Neural crest cell (in vitro differentiated cells): ENCODE results near the gene EMC8. TPM values are rescaled to one million over a fixed set of nuclear protein-coding genes. Genes with fewer than 3 reads are reported as not detected.

Source experiments
- DNase-seq: peaks from one replicate; pipeline ENCODE4 v3.0.0; 2021; ENCODE audit warnings: low read depth, mixed read lengths, low spot score
- H3K27ac Mint-ChIP-seq: one replicate; pipeline ENCODE4 v1.8.0; 2021; ENCODE audit warnings: mild to moderate bottlenecking, mixed read lengths; ENCODE audit not compliant: unreplicated experiment
- H3K27me3 Mint-ChIP-seq: 2 replicates; pipeline ENCODE4 v1.8.0; 2021; ENCODE audit warnings: low read depth, mild to moderate bottlenecking, mixed read lengths
- H3K36me3 Mint-ChIP-seq: 2 replicates; pipeline ENCODE4 v1.8.0; 2021; ENCODE audit warnings: low read depth, mild to moderate bottlenecking, mixed read lengths
- H3K4me1 Mint-ChIP-seq: 2 replicates; pipeline ENCODE4 v1.8.0; 2021; ENCODE audit warnings: mixed read lengths
- H3K4me3 Mint-ChIP-seq: one replicate; pipeline ENCODE4 v1.8.0; 2021; ENCODE audit warnings: mild to moderate bottlenecking, mixed read lengths
- H3K9me3 Mint-ChIP-seq: 2 replicates; pipeline ENCODE4 v1.8.0; 2021; ENCODE audit warnings: mixed read lengths
- total RNA-seq: library from RNA; stranded (reverse); gene quantifications from 2 replicates; pipeline ENCODE4 v1.2.1, GENCODE V29; 2021
- TF ChIP-seq, protein P1 (sequence below): fragments of 200-600 bp; sonication (generic); conservative IDR thresholded peaks from 2 replicates; pipeline ENCODE4 v1.5.0; 2021; ENCODE audit warnings: antibody characterized with exemption, mild to moderate bottlenecking

Gene EMC8
- total RNA-seq, 1 donor from 2014 or later, result 44.1 TPM

DNA sequence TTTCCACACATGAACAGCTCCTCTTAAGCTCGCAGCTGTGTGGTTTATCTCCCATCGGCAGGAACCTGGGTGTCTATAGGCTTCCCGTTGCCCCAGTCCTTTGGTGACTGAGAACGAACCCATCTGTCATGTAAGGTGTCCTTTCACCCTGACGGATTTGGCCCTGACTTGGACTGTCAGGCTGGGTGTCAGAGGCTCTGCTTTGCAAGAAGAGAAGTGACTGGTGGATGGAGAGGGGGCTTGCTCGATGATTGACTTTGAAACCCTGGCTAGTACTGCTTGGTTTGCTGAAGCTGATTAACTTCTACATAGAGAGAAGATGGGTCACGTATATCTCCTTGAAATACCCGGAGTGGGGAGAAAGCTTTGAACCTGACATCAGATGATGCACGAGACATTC is 43.1 kb upstream of the EMC8 start:
- no peak overlapping the region for H3K4me3 Mint-ChIP-seq
- no peaks in the 10 kb centered on the region for H3K36me3 Mint-ChIP-seq
- TF ChIP-seq, protein P1, sequence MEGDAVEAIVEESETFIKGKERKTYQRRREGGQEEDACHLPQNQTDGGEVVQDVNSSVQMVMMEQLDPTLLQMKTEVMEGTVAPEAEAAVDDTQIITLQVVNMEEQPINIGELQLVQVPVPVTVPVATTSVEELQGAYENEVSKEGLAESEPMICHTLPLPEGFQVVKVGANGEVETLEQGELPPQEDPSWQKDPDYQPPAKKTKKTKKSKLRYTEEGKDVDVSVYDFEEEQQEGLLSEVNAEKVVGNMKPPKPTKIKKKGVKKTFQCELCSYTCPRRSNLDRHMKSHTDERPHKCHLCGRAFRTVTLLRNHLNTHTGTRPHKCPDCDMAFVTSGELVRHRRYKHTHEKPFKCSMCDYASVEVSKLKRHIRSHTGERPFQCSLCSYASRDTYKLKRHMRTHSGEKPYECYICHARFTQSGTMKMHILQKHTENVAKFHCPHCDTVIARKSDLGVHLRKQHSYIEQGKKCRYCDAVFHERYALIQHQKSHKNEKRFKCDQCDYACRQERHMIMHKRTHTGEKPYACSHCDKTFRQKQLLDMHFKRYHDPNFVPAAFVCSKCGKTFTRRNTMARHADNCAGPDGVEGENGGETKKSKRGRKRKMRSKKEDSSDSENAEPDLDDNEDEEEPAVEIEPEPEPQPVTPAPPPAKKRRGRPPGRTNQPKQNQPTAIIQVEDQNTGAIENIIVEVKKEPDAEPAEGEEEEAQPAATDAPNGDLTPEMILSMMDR, result no peak
- no peaks in the 10 kb centered on the region for H3K4me1 Mint-ChIP-seq
- H3K27ac Mint-ChIP-seq, result no peak overlapping the region
- no peaks in the 10 kb centered on the region for H3K9me3 Mint-ChIP-seq
- DNase-seq, result no peak
- H3K27me3 Mint-ChIP-seq, result peaks cover 21% of the 10 kb centered on the region

DNA sequence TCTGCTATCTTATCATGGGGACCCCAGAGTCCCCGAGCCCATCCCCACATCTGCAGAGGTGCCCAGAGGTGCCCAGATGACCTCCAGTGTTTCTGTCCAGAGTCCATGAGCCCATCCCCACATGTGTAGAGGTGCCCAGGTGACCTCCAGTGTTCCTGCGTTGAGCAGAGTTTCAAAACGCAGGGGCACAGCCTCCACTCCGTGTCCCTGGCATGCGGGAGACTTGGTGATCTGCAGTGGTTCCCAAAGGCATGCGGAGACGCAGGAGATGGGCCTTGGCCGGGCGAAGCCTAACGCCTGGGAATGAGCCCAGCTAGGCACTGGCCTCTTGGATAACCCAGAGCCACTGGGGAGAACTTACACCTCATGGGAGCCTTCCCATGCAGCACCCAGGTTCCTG is 41.5 kb upstream of the EMC8 start:
- H3K36me3 Mint-ChIP-seq, result no peaks in the 10 kb centered on the region
- peaks cover 22% of the 10 kb centered on the region for H3K27me3 Mint-ChIP-seq
- H3K4me1 Mint-ChIP-seq, result no peaks in the 10 kb centered on the region
- DNase-seq, result no peak
- H3K4me3 Mint-ChIP-seq, result no peak overlapping the region
- H3K27ac Mint-ChIP-seq, result no peak overlapping the region
- H3K9me3 Mint-ChIP-seq, result no peaks in the 10 kb centered on the region
- TF ChIP-seq, protein P1, result no peak

DNA sequence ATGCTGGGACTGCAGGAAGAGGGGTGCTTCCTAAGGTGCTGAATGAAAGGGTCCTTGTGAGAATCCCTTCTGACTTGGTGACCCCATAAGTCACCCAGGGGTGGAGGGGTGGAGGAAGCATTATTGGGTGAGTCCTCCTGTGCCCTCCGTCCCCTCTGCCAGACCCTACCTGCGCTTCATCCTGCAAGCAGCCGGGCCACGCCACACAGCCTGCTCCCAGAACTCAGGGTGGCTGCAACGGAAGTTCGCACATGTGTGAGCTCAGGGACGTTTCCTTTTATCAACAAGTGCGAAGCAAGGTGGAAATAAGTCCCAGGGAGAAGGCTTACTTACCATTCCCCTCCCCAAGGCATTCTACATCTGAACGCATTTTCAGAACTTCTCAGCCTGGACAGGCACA is 41.1 kb upstream of the EMC8 start:
- Mint-ChIP-seq H3K9me3 (no peaks in the 10 kb centered on the region), H3K27me3 (peaks cover 22% of the 10 kb centered on the region), H3K27ac (no peak overlapping the region), H3K4me1 (no peaks in the 10 kb centered on the region), H3K4me3 (no peak overlapping the region), H3K36me3 (no peaks in the 10 kb centered on the region)
- no peak for DNase-seq
- TF ChIP-seq, protein P1, result no peak

DNA sequence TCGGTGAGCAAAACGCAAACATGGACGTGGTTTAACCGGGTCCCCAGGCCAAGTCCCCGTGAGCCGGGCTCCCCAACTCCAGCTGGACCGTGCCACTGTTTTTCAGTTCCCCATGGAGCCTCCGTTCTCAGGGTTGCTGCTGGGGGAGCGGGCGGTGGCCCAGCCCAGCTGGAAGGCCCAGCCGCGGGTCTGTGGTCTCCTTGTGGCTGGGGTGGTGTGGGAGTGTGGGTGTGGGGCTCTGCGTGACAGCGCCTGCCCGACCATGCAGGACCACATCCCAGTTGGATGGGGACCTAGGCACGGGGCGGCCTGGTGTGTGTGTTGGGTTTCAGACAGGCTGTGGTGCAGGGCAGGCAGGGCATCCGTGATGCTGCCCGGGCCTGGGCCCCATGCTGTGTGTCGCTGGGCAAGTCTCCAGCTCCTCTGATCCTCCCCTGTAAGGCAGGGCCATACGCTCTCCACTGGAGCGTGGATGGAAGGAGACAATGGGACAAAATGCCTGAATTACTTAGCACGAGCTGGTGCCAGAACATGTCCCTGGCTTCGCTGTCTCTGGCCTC is 40.4 kb upstream of the EMC8 start:
- Mint-ChIP-seq H3K27ac (no peak overlapping the region), H3K4me1 (no peaks in the 10 kb centered on the region), H3K36me3 (no peaks in the 10 kb centered on the region), H3K9me3 (no peaks in the 10 kb centered on the region), H3K4me3 (no peak overlapping the region), H3K27me3 (peaks cover 27% of the 10 kb centered on the region)
- TF ChIP-seq, protein P1, result no peak
- no peak for DNase-seq

DNA sequence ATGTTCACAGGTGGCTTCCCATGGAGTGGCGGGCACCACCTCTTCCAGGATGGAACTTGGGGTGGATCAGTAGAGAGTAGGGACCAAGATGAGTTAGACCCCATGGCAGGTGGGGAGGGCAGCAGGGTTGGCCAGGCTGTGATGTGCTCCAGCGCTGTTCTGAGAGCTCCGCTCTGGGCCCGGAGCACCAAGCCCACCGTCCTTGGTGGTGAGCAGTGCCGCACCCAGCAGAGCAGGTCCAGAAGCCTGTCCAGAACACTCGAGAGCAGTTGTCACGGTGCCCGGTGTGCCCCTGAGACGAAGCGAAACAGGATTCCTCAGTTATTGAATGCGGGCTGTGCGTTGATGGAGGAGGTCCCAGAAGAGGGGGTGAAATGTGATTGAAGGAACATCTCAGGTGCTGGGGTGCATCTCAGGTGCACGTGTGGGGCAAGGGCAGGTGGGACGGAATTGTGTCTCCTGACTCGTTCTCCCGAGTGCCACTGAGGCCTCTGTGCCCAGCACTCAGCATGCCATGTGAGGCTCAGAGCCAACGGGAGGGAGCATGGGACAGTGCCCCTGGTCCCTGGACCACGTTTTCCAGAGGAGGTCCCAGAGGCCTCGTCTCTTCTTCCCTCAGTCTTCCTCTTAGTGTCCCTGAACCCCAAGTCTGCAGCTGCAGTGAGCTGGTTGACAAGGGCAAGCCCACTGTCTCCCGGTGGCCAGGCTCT is 39.7 kb upstream of the EMC8 start:
- no peak overlapping the region for H3K27ac Mint-ChIP-seq
- no peaks in the 10 kb centered on the region for H3K4me1 Mint-ChIP-seq
- peaks cover 29% of the 10 kb centered on the region for H3K27me3 Mint-ChIP-seq
- no peak for DNase-seq
- no peaks in the 10 kb centered on the region for H3K9me3 Mint-ChIP-seq
- no peaks in the 10 kb centered on the region for H3K36me3 Mint-ChIP-seq
- TF ChIP-seq, protein P1, result no peak
- no peak overlapping the region for H3K4me3 Mint-ChIP-seq
